Left cardiac atrium (tissue), 4 donors: ENCODE measurements around the gene TRIB2. TPM values are rescaled to one million over a fixed set of nuclear protein-coding genes. Genes with fewer than 3 reads are reported as not detected.

Experiments used
- ATAC-seq, 2 donors: fragments of 200-7000 bp; cut with Tn5 transposase; one replicate each; pipeline ENCODE4 v1.9.1; 2020; ENCODE audit warnings: mild to moderate bottlenecking in 2 of 2, moderate library complexity in 2 of 2
- DNase-seq: peaks from one replicate; pipeline ENCODE4 v3.0.0-alpha.2; 2020
- intact Hi-C, 2 donors: fragments of 100-400 bp; cut with DNase I; formaldehyde crosslinking; loops; one replicate each; pipeline versions ENCODE4 v1.14.1 to v1.15.1; 2022 to 2023
- total RNA-seq, 2 donors: library from RNA; stranded (reverse); fragmentation: NEBNext Ultra II Directional; extraction: Animal tissue kit (Norgen Biotek cat#: 25700); gene quantifications; one replicate each; pipeline ENCODE4 v1.2.1, GENCODE V29; 2021
- donor health status: DM: no; HTN: yes; CAD: no.
- donor health status: DM: no; HTN: yes; CAD: no; lungs with severe emphysema.
- donor health status: DM: yes; HTN: yes; CAD: no.
- donor health status: Dilated cardiomyopathy.

Gene TRIB2
- total RNA-seq, 2 donors from 2014 or later: 32.5 to 43.6 TPM

DNA sequence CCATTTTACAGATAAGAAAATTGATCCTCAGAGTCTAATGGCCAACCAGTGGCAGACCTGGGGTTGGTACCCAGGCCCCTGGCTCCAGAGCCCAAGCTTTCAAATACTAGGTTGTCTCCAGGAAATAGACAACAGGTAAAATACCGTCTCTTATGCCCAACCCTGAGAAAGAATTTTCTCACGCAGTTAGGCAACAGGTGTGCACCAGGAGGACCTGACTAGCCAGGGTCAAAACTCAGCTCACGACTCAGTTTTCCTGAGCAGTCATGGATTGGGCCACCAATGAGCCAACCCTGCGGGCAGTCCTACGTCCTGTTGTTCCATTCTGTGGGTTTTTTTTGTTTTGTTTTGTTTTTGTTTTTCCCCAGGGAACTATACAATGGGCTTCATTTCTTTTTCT, 13.5 kb downstream of the TRIB2 start:
- DNase-seq (no peak), ATAC-seq (no peak)
- intact Hi-C loops: loop anchor here in 1 of 2 donors (5.0 kb wide), 2 partner anchors 67 to 92 kb away; no protein-coding TSS in a partner anchor

GRCh38 chr2:12731701-12732280, 15.1 kb downstream of the TRIB2 start:
- ATAC-seq (no peak), DNase-seq (no peak)
- intact Hi-C loops: loop anchor here in 1 of 2 donors (5.0 kb wide), 2 partner anchors 66 to 91 kb away; no protein-coding TSS in a partner anchor

DNA sequence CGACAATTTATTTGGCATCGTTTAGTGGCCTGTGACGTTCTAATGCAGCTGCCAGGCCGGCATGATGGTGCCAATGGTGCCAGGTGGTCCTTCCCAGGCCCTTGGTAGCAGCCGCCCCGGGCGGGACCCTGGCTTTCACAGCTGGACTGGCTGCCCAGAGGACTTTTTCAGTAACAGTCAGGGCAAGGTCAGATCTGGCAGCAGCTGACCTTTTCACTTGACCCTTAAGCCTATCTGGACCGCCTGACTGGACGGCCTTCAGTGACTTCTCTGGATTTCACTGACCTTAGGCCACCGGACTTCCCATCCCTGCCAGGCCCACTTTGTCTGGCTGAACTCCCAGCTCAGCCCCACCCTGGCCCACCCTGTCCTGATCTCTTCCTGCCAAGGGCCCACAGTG, 15.9 kb downstream of the TRIB2 start:
- intact Hi-C loops: loop anchor here in 1 of 2 donors (5.0 kb wide), 2 partner anchors 65 to 90 kb away; no protein-coding TSS in a partner anchor
- peak; percentile 60 to 81 for ATAC-seq
- peak; percentile 73 for DNase-seq

DNA sequence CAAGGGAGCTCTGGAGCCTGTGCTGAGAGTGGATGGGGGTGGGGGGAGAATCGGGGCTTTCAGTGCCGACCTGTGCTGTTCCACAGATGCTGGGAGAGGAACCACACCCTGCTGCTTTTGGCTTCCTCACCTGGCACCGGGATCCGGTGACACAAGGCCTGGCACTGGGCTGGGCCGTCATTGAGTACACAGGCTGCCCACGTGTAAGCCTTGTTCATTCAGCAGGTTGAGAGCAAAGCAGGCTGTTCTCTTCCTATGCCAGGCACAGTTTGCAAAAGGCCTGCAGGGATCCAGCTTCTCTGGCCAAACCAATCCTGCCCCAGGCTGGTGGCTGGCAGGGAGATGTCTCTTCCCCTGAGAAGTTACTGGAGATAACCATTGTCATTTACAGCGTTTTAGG, 17.1 kb downstream of the TRIB2 start:
- ATAC-seq (peak; percentile 13 to 36), DNase-seq (peak; percentile 57)
- intact Hi-C loops: loop anchor here in 1 of 2 donors (5.0 kb wide), 2 partner anchors 63 to 88 kb away; no protein-coding TSS in a partner anchor

GRCh38 chr2:12734914-12735654, 18.3 kb downstream of the TRIB2 start:
- ATAC-seq: peak; percentile 40 to 47
- intact Hi-C loops: loop anchor here in 1 of 2 donors (5.0 kb wide), 2 partner anchors 62 to 87 kb away; no protein-coding TSS in a partner anchor

DNA sequence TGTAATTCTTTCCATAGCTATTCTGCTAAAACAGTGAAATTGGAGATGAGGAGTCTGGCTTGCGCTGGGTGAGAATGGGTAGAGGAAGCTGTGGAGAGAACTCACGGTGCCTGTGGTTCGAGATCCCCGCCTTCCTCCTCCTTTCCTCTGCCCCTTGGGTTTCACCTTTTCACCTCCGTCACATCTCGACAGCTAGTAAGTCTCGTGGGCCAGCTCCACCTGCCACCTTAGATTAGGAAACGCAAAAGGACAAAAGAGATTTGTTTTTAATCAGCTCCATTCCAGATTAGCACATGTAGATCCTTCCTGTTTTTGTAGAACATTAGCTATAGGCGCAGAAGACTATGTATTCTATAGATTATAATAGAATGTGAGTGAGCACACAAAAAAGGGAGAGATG, 20.6 kb downstream of the TRIB2 start:
- DNase-seq: no peak
- intact Hi-C loops: no loop called here
- no peak for ATAC-seq

More at GRCh38 chr2:12734914-12735654, 18.3 kb downstream of the TRIB2 start:
- no peak for DNase-seq

DNA sequence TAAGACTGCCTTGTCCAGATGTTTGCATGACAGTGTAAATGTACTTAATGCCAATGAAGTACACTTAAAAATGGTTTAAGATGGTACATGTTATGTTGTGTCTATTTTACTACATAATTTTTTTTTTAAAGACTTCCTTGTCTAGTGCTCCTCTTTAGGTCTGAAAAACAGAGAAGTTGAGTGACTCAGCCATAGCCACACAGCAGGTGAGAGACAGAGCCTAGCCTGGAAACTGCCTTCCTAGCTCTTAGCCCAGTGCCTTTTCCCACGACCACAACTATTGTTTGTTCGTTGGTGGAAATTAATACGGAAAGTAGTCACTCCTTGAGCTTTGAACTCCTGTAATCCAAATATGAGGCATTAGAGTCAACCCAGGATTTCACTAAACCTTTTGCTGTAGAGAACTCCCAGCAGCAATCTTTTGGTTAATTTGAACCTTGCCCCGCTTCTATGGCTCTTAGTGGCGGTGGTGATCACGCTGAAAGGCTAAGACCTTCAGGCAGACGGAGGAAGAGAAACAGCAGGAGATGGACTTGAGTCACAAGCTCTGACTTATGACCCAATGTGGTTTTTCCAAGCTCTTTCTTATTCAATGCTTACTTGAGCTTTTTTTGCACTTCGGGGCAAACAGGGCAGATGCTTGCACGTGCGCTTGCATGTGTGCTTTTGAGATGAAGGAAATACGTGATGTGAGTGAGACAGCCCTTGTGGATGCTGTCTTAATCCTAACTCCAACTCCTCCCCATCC, 21.2 kb downstream of the TRIB2 start:
- intact Hi-C loops: no loop called here
- ATAC-seq: no peak

DNA sequence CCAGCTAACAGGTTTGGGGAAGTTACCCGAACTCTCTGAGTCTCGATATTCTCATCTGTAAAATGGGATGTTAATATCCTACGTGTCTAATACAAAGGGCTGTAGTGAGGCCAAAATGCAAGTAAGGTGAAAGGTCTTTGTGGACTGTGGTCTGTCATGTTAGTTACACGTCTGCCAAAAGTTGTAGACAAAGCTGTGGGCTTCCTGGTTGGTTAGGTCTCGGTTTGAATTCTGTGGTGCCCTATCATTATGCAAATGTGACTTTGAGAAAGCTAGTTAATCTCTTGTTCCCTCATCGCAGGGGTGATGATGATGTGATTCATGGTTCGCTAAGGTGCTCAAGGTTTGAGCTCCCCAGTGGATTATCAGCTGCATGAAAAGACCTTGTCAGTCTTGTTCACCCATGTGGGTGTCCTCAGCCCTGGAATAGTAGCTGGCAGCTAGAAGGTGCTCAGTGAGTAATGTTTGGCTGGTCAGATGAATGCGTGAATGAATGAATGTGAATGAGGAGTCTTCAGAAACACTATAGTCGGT, 23.1 kb downstream of the TRIB2 start:
- DNase-seq (no peak), ATAC-seq (no peak)
- intact Hi-C loops: no loop called here

More for the DNA sequence above, 21.2 kb downstream of the TRIB2 start:
- no peak for DNase-seq

GRCh38 chr2:12741380-12741779, 24.6 kb downstream of the TRIB2 start:
- no peak for DNase-seq
- intact Hi-C loops: no loop called here
- no peak for ATAC-seq

DNA sequence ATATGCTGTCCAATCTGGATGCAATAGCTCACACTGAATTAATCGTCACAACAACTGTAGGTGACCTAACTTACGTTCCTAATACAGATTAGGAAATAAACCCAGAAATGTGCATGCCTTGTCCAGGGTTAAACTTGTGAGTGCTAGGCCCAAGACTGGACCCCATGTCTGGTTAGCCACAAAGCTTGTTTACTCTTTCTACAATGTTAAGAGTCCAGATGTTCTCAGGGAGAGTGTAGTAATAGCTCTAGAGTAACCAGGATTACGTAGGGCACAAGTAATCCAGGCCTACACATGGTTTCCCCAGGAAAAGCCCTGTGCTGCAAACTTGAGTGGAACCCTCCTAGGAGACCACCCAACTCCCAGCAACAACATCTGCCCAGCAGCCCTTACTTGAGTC, 26.2 kb downstream of the TRIB2 start:
- no peak for DNase-seq
- intact Hi-C loops: no loop called here
- ATAC-seq: no peak

DNA sequence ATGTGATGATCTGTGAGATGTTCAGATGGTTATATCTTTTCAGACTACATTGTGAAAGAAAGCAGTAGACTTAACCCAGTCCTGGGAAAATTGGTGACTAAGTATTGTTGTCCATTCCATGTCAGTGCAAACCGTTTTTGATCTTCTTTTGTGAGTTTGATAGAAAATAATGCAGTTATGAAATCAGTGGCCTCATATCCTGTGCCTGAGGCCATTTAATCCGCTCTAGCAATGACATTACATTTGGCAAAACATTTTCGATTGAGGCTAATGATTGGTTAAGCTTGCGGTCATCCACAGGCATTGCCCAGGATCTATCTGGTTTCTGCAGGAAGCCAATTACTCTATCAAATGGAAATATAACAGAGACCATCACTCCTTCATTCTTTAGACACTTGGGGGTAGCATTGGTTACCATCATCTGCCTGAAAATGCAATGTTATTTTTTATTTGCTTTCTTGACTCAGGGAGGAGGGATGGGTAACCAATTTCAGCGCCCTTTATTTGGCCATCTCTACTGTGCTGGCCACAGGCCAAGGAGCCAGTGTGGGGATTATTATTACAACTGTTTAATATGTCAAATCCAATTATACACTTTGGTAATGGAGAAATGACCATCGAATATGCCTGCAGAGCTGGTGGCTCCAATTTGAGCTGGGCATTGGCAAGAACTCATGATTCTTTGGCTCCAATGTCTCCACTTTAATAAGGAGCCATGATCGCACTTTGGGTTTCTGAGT, 33.6 kb downstream of the TRIB2 start:
- DNase-seq: no peak
- ATAC-seq: no peak
- intact Hi-C loops: no loop called here

DNA sequence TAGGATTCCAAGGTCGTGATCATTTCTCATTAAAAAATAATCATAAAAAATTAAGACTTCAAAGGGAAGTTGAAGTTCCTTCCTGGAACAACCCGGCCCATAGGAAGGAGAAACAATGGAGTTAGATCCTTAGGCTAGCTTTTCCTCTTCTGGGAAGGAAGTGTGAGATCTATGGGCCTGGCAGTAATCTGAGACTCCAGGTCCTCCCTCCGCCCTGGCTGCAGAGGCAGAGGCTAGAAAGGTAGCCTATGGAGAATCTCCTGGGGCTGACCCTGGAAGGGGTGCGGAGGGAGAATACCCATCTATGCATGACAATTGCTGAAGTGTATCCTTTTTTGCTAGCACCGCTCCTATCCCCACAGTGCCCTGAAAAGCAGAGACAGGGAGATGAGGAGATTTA, 37.9 kb downstream of the TRIB2 start:
- DNase-seq (no peak), ATAC-seq (no peak)
- intact Hi-C loops: no loop called here

DNA sequence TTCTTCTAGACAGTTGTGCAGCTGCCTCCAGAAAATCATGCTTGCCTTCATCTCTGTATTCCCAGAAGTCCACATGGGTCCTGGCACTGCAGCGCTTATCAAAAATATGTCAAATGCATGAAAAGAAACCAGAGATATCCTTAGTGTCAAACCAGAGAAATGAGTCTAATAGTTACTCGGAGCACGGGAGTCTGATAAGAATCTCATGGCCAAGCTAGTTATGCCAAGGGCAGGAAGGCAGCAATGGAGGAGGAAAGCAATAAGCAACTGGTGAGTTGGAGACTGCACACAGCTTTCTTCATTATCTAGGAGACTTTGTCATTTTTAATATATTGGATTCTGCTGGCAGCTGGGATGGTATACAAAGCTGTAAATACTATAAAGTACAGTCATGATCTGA, 38.6 kb downstream of the TRIB2 start:
- ATAC-seq (no peak), DNase-seq (no peak)
- intact Hi-C loops: no loop called here

- ATAC-seq (peak in 1 of 2 donors; percentile 60), DNase-seq (no peak)
- intact Hi-C loops: no loop called here
Measured at GRCh38 chr2:12759248-12759647, 42.5 kb downstream of the TRIB2 start.

- intact Hi-C loops: no loop called here
- no peak for ATAC-seq
- no peak for DNase-seq
Measured at GRCh38 chr2:12761104-12761503, 44.4 kb downstream of the TRIB2 start.

DNA sequence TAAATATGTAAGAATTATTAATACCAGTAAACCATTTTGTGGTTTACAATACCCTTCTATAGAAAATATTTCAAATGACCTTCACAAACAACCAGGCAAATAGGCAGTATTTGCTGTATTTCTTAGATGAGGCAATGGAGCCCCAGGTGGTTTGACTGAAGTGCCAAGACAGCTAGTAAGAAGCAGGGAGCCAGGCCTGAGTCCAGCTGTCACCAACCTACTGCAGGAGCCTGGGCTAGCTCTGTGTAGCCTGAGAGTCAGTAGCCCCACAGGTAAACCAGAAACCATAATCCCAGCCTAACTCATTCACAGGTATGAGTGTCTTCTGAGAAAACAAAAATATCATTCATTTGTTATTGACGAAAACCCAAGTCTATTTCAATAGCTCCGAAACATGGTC, 45.6 kb downstream of the TRIB2 start:
- ATAC-seq (no peak), DNase-seq (no peak)
- intact Hi-C loops: no loop called here

DNA sequence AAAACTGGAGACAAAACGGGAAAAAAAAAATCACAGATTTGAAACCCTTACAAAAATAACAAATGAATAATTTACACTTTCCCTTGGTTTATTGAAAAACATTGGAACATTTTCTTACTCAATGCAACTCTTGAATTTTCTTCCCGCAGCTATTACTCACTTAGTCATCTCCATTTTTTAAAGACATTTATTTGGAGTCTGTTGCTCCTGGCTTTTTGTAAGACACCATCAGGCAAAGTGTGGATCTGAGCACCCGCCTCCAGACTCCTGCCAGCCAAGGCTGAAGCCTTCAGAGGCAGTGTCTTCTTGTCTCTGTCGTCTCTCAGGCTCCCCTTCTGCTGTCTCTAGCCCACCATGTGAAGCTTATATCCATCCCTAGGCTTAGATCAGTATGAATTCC, 46.2 kb downstream of the TRIB2 start:
- ATAC-seq (peak in 1 of 2 donors; percentile 42), DNase-seq (no peak)
- intact Hi-C loops: no loop called here

DNA sequence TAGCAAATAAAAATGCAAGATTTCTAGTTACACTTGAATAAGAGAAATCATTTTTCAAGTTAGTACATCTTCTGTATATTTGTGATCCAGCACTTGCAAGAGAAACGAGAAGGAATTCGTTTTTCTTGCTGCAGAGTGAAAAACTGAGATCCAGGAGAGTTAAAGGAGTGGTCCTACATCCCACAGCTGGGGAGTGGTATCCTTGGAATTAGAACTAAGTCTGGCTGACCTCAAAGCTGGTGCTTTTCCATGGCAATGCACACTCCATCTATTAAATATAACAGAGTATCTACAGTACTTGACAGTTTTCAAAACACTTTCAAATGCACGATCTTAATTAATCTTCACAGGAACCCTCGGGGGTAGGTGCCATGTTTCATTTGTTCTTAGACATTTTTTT, 46.8 kb downstream of the TRIB2 start:
- intact Hi-C loops: no loop called here
- ATAC-seq (no peak), DNase-seq (no peak)
